Fibroblast of lung (primary cell): ENCODE results near the gene PPP2R1B. TPM values are rescaled to one million over a fixed set of nuclear protein-coding genes. Genes with fewer than 3 reads are reported as not detected.

ENCODE experiments used
- DNase-seq, 2 donors: peaks; one replicate each; pipeline versions ENCODE4 v3.0.0 to v3.0.0-alpha.2; 2010; ENCODE audit warnings: low read depth in 2 of 2
- H2AFZ ChIP-seq: 2 replicates; pipeline ENCODE4 v1.5.1; 2012; ENCODE audit warnings: low read length, control low read depth, inconsistent platforms
- H3K27ac ChIP-seq: 2 replicates; pipeline ENCODE4 v1.5.1; 2011; ENCODE audit warnings: low read length, control low read depth; ENCODE audit not compliant: insufficient read depth
- H3K27me3 ChIP-seq: 2 replicates; pipeline ENCODE4 v1.5.1; 2011; ENCODE audit warnings: mild to moderate bottlenecking, low read length; ENCODE audit not compliant: control insufficient read depth, insufficient read depth
- H3K36me3 ChIP-seq: 2 replicates; pipeline ENCODE4 v1.5.1; 2011; ENCODE audit warnings: low read length; ENCODE audit not compliant: control insufficient read depth, insufficient read depth
- H3K4me1 ChIP-seq: 2 replicates; pipeline ENCODE4 v1.5.1; 2011; ENCODE audit warnings: low read length; ENCODE audit not compliant: control insufficient read depth, insufficient read depth; ENCODE audit errors: extremely low read depth
- H3K4me2 ChIP-seq: 2 replicates; pipeline ENCODE4 v1.5.1; 2011; ENCODE audit warnings: low read length, control low read depth; ENCODE audit not compliant: insufficient read depth; ENCODE audit errors: extremely low read depth
- H3K4me3 ChIP-seq, 4 experiments: fragments of 200-600 bp in 1 of 4; sonication (generic) in 1 of 4; replicated peaks in 1 of 4; 2 replicates each; pipeline ENCODE4 v1.5.1; 2011 to 2016; ENCODE audit warnings: low read length in 4 of 4, low read depth in 3 of 4, mild to moderate bottlenecking in 3 of 4, control low read depth in 2 of 4, inconsistent platforms in 1 of 4, mixed read lengths in 1 of 4; ENCODE audit not compliant: insufficient read depth in 1 of 4; ENCODE audit errors: control extremely low read depth in 1 of 4
- H3K79me2 ChIP-seq: 2 replicates; pipeline ENCODE4 v1.5.1; 2012; ENCODE audit warnings: mild to moderate bottlenecking, low read length, inconsistent platforms; ENCODE audit not compliant: control insufficient read depth, insufficient read depth
- H3K9ac ChIP-seq: 2 replicates; pipeline ENCODE4 v1.5.1; 2011; ENCODE audit warnings: mild to moderate bottlenecking, low read length, control low read depth; ENCODE audit not compliant: insufficient read depth
- H3K9me3 ChIP-seq: 2 replicates; pipeline ENCODE4 v1.5.1; 2012; ENCODE audit warnings: low read depth, low read length; ENCODE audit not compliant: control insufficient read depth, insufficient read depth
- H4K20me1 ChIP-seq: 2 replicates; pipeline ENCODE4 v1.5.1; 2011; ENCODE audit warnings: low read length; ENCODE audit not compliant: control insufficient read depth, insufficient read depth; ENCODE audit errors: extremely low read depth
- CTCF ChIP-seq, 2 donors: IDR thresholded peaks in 1 of 2; conservative IDR thresholded peaks in 1 of 2; 1 replicate in 1 of 2; 2 replicates in 1 of 2; pipeline ENCODE4 v1.5.1; 2011 to 2012; ENCODE audit warnings: low read length in 2 of 2, control low read depth in 1 of 2, inconsistent platforms in 1 of 2, low read depth in 1 of 2, mild to moderate bottlenecking in 1 of 2
- EZH2 ChIP-seq: IDR thresholded peaks from 2 replicates; pipeline ENCODE4 v1.5.1; 2012; ENCODE audit warnings: low read length, control low read depth, mild to moderate bottlenecking; ENCODE audit errors: missing control alignments
- polyA plus RNA-seq, 2 donors: library from polyadenylated mRNA; depleted of rRNA in 1 of 2; stranded (reverse) in 1 of 2; unstranded in 1 of 2; fragments of >200 nt; gene quantifications; 2 replicates each; pipeline ENCODE4 v1.2.1, GENCODE V29; 2011 to 2012; ENCODE audit warnings: missing spikeins in 1 of 2
- total RNA-seq: library from RNA; depleted of rRNA; stranded (reverse); fragments of >200 nt; gene quantifications from 2 replicates; pipeline ENCODE4 v1.2.1, GENCODE V29; 2014

The PPP2R1B gene
- total and polyA plus RNA-seq, 2 donors (not counting 1 experiment from before 2014, with no cell fraction given), result 40.3 to 43.1 TPM

DNA sequence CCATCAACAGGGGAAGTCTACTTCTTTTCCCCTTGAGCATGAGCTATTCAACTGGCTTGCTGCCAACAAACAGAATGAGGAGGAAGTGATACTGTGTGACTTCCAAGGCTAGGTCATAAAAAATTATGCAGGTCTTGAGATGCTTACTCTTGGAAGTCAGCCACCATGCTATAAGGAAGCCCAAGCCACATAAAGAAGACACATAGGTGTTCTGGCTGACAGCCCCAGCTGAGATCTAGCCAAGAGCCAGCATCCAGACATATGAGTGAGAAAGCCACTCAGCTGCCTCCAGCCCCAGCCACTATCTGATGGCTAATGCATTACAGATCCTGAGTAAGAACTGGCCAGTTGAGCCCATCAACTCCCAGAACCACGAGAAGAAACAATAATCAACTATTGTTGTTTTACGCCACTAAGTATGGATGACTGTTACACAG is 31.0 kb upstream of the PPP2R1B start:
- TF ChIP-seq EZH2, result no peak
- Histone ChIP-seq H3K27me3 (no peaks in the 10 kb centered on the region), H2AFZ (no peak overlapping the region), H3K79me2 (no peaks in the 10 kb centered on the region), H3K27ac (no peak overlapping the region), H3K4me3 (no peak overlapping the region), H3K9ac (no peak overlapping the region), H3K4me2 (no peak overlapping the region), H4K20me1 (no peaks in the 10 kb centered on the region), H3K9me3 (no peaks in the 10 kb centered on the region), H3K36me3 (no peaks in the 10 kb centered on the region), H3K4me1 (peaks cover 3% of the 10 kb centered on the region)
- peak; percentile 31 to 41 for DNase-seq

DNA sequence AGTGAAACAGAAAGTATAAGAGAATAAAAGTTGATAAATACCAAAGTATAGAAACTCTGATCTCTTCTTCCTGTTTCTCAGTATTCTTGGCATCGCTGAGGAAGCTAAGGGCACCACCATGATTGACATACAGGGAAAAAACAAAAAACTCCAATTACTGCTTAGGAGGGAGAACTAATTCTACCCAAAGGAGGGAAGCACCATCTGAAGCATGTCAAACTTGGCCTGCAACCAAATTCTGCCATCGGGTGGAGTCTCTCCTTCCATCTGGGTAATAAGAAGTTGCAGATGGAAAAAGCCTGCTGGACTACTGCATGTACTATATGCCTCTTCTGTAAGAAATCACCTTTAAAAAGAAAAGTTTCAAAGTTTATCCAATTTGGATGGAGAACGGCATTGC is 30.5 kb upstream of the PPP2R1B start:
- H3K27me3 ChIP-seq, result no peaks in the 10 kb centered on the region
- no peak overlapping the region for H3K4me2 ChIP-seq
- H3K79me2 ChIP-seq, result no peaks in the 10 kb centered on the region
- H3K9me3 ChIP-seq, result no peaks in the 10 kb centered on the region
- H4K20me1 ChIP-seq, result no peaks in the 10 kb centered on the region
- H3K9ac ChIP-seq, result no peak overlapping the region
- peak in 1 of 2 donors; percentile 35 for DNase-seq
- no peak overlapping the region for H2AFZ ChIP-seq
- peak overlapping the region; percentile 54 for H3K27ac ChIP-seq
- TF ChIP-seq EZH2 (no peak), CTCF (conservative IDR thresholded peaks at IDR 0.05 in 1 of 2, IDR thresholded peaks at IDR 0.05 in 1 of 2; ENCODE audit: low read depth in 1 of 2, low read length in 2 of 2) (no peak)
- H3K4me1 ChIP-seq, result peaks cover 3% of the 10 kb centered on the region
- no peak overlapping the region for H3K4me3 ChIP-seq
- H3K36me3 ChIP-seq, result no peaks in the 10 kb centered on the region

DNA sequence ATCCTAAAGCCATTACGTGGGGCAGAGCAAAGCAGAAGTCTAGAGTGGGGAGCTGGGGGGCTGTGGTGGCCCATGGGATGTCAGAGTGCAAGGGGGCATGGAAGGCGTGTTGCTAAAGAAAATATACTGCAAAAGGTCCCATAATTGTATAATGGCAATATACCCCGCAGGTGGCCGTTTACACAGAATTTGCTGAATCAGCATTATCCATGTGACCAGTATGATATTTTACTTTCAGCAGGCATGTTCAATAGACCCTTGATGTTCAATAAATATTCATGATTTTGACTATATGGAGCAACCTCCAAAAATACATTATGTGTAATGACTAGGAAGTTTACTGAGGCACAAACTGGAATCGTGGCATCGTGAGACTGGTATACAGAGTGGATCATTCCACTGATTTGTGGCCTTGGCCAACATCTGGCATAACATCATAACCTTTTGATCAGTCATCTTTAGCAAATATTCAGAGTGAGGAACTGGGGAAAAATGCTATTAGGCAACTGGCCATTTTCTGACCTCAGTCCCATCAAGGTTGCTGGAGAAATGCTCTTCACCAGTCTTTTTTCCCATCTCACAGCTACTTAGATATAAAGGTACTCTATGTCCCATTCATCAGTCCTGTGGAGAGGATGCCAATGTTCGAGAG is 29.3 kb upstream of the PPP2R1B start:
- H3K27ac ChIP-seq, result peak overlapping the region; percentile 54
- H3K36me3 ChIP-seq, result peaks cover 3% of the 10 kb centered on the region
- H3K9ac ChIP-seq, result no peak overlapping the region
- peaks cover 3% of the 10 kb centered on the region for H3K4me1 ChIP-seq
- H2AFZ ChIP-seq, result no peak overlapping the region
- peak; percentile 36 to 63 for DNase-seq
- H3K79me2 ChIP-seq, result no peaks in the 10 kb centered on the region
- H3K4me2 ChIP-seq, result peak overlapping the region; percentile 30
- H3K9me3 ChIP-seq, result no peaks in the 10 kb centered on the region
- H3K27me3 ChIP-seq, result no peaks in the 10 kb centered on the region
- no peak overlapping the region for H3K4me3 ChIP-seq
- H4K20me1 ChIP-seq, result no peaks in the 10 kb centered on the region
- no peak for TF ChIP-seq EZH2
- TF ChIP-seq CTCF (conservative IDR thresholded peaks at IDR 0.05 in 1 of 2, IDR thresholded peaks at IDR 0.05 in 1 of 2; ENCODE audit: low read depth in 1 of 2, low read length in 2 of 2), result no peak
